Measurements from ENCODE around the gene DUSP22. TPM values are rescaled to one million over a fixed set of nuclear protein-coding genes. Genes with fewer than 3 reads are reported as not detected.
A peak's percentile ranks its signal among the peaks of the same experiment; 100 is the strongest.

The DUSP22 gene
- total and polyA plus RNA-seq, 9 of the 15 experiments (the other 6 are each of a cell fraction or from before 2014, with no cell fraction given) = 9.3 to 19.4 (median 11.8) TPM

GRCh38 chr6:282177-282866, 10.0 kb upstream of the DUSP22 start:
- no peak overlapping the region for H2AFZ ChIP-seq (ENCODE audit: low read depth, low read length)
- H4K20me1 ChIP-seq (replicated peaks; ENCODE audit: control insufficient read depth, insufficient read depth, low read length) = no peaks in the 10 kb centered on the region; the same call in 1 of the 2 replicates
- H3K27me3 ChIP-seq (ENCODE audit: control insufficient read depth in 2 of 2, insufficient read depth in 2 of 2, low read length in 2 of 2) = peaks cover 40 to 59% of the 10 kb centered on the region in 2 experiments
- in situ Hi-C loops (cut with MboI) (no loop called here), intact Hi-C loops (cut with micrococcal nuclease) (no loop called here)
- no peak overlapping the region for H3K4me3 ChIP-seq
- H3K79me2 ChIP-seq (ENCODE audit: control insufficient read depth, insufficient read depth, low read length) = no peaks in the 10 kb centered on the region
- ChIA-PET CTCF (ENCODE audit: low intra/inter-chr PET ratio) (no interaction called here), POLR2A (no interaction called here)
- no peak overlapping the region for H3K4me2 ChIP-seq (ENCODE audit: insufficient read depth, low read length)
- H3K9ac ChIP-seq (ENCODE audit: insufficient read depth in 1 of 2, low read depth in 2 of 2, low read length in 2 of 2) = 0 out of 4 replicates have a peak overlapping the region, but pooled peaks of 1 of the 2 experiments have one; percentile 4
- no peaks in the 10 kb centered on the region for H3K9me1 ChIP-seq (ENCODE audit: control insufficient read depth, insufficient read depth, low read length)
- TF ChIP-seq ZKSCAN1 (IDR thresholded peaks at IDR 0.05; ENCODE audit: low read depth, low read length) (no peak), POU5F1 (IDR thresholded peaks at IDR 0.05; ENCODE audit: borderline replicate concordance, low read depth, low read length, partially characterized antibody) (no peak), EWSR1 (IDR thresholded peaks at IDR 0.05; ENCODE audit: borderline replicate concordance, low read depth, partially characterized antibody) (no peak), CBX2 (IDR thresholded peaks at IDR 0.05; ENCODE audit: insufficient read depth, low read length, poor library complexity, severe bottlenecking) (no peak), ZNF311 (CRISPR knock-in tag; IDR thresholded peaks at IDR 0.05) (no peak), SFPQ (IDR thresholded peaks at IDR 0.05; ENCODE audit: low read depth, low read length) (no peak), SAFB2 (IDR thresholded peaks at IDR 0.05; ENCODE audit: borderline replicate concordance, low read depth, low read length, severe bottlenecking) (no peak), ZNF639 (CRISPR knock-in tag; conservative IDR thresholded peaks at IDR 0.05 in 1 of 2, IDR thresholded peaks at IDR 0.05 in 1 of 2) (no peak), NFIX (CRISPR knock-in tag; IDR thresholded peaks at IDR 0.05; ENCODE audit: low read depth) (no peak), ZFP1 (CRISPR knock-in tag; IDR thresholded peaks at IDR 0.05) (no peak), ZNF778 (CRISPR knock-in tag; IDR thresholded peaks at IDR 0.05) (no peak), FOXA1 (IDR thresholded peaks at IDR 0.05; ENCODE audit: borderline replicate concordance) (no peak), CHD2 (IDR thresholded peaks at IDR 0.05; ENCODE audit: low read depth, low read length) (no peak), CTBP1 (IDR thresholded peaks at IDR 0.05; ENCODE audit: borderline replicate concordance) (no peak), SAP30 (IDR thresholded peaks at IDR 0.05; ENCODE audit: borderline replicate concordance, insufficient read depth, low read depth, low read length, poor library complexity, severe bottlenecking) (no peak), CSDE1 (IDR thresholded peaks at IDR 0.05) (no peak)
- no peaks in the 10 kb centered on the region for H3K36me3 ChIP-seq (ENCODE audit: control insufficient read depth, insufficient read depth, low read length)
- 1% methylated on average over 19 of the region's 19 CpGs for WGBS (ENCODE audit: insufficient coverage, low coverage, missing lambda C conversion rate)
- ATAC-seq = no peak
- no TSS peak for BruUV-seq (replicated peaks)
- no peaks in the 10 kb centered on the region for H3K4me1 ChIP-seq (replicated peaks in 1 of 2; ENCODE audit: control insufficient read depth in 2 of 2, insufficient read depth in 2 of 2, low read length in 2 of 2)
- no peak for DNase-seq (ENCODE audit: extremely low read depth in 1 of 4, low spot score in 3 of 4)
- H3K9me3 ChIP-seq (replicated peaks; ENCODE audit: control insufficient read depth, insufficient read depth, low read depth, low read length) = no peaks in the 10 kb centered on the region
- no peak for FAIRE-seq
- H3K27ac ChIP-seq (ENCODE audit: extremely low read depth, low read depth, low read length) = no peak overlapping the region
